ENCODE data around the gene PDGFA. TPM values are rescaled to one million over a fixed set of nuclear protein-coding genes. Genes with fewer than 3 reads are reported as not detected.
A peak's percentile ranks its signal among the peaks of the same experiment; 100 is the strongest.

PDGFA gene
- total RNA-seq, 2 donors from 2014 or later: 175 to 219 TPM

DNA sequence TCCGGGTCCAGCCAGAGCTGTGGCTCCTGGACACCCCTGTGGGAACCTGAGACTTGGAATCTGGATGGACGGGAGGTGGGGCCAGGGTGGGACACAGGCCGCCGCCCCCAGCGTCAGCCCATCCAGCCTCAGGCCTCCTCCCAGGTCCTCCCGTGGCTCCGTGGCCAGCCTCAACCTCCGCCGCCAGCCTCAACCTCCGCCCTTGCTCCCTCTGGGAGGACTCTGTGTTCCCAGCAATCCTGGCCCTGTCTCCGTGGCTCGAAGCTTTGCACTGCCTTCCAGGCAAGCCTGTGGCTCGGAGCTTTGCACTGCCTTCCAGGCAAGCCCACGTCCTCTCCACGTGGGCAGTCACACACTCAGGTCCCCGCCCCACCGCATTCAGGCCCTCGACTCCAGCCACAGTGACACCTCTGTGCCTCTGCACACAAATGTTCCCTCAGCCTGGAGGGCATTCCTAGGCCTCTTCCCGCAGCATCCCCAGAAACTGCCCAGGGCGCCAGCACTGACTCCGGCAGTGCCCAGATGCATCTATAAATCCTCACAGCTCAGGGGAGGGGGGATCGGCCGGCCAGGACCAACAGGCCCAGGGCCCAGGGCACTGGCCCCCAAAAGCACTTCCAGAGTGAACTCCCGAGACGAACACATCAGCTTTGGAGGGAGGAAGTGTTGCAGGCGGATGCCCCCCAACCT is 44.7 kb upstream of the PDGFA start:
- no peak overlapping the region for H3K4me3 ChIP-seq
- no peaks in the 10 kb centered on the region for H3K27me3 ChIP-seq (replicated peaks; ENCODE audit: insufficient read depth)
- no peaks in the 10 kb centered on the region for H3K36me3 ChIP-seq
- peaks cover 15 to 29% of the 10 kb centered on the region in 2 donors for H3K4me1 ChIP-seq (ENCODE audit: control insufficient read depth in 1 of 2, low read depth in 2 of 2)
- TF ChIP-seq CTCF (IDR thresholded peaks at IDR 0.05): no peak
- peak; percentile 29 for ATAC-seq (ENCODE audit: insufficient number of reproducible peaks, low FRiP score, low read depth)
- DNase-seq (ENCODE audit: low spot score): no peak
- H3K9me3 ChIP-seq: no peaks in the 10 kb centered on the region
- peak overlapping the region; percentile 52 to 56 for H3K27ac ChIP-seq

- DNase-seq (ENCODE audit: low spot score): no peak
- no peaks in the 10 kb centered on the region for H3K27me3 ChIP-seq (replicated peaks; ENCODE audit: insufficient read depth)
- H3K4me3 ChIP-seq: no peak overlapping the region
- H3K27ac ChIP-seq: peak overlapping the region; percentile 52 to 56
- H3K4me1 ChIP-seq (ENCODE audit: control insufficient read depth in 1 of 2, low read depth in 2 of 2): peaks cover 10 to 24% of the 10 kb centered on the region in 2 donors
- H3K36me3 ChIP-seq: no peaks in the 10 kb centered on the region
- H3K9me3 ChIP-seq: no peaks in the 10 kb centered on the region
- TF ChIP-seq CTCF (IDR thresholded peaks at IDR 0.05): no peak
- no peak for ATAC-seq (ENCODE audit: insufficient number of reproducible peaks, low FRiP score, low read depth)
These were observed 44.1 kb upstream of the PDGFA start for GRCh38 chr7:563629-564170.

GRCh38 chr7:562789-563628 is 43.4 kb upstream of the PDGFA start:
- TF ChIP-seq CTCF (IDR thresholded peaks at IDR 0.05): no peak
- H3K4me1 ChIP-seq (ENCODE audit: control insufficient read depth in 1 of 2, low read depth in 2 of 2): peaks cover 3 to 24% of the 10 kb centered on the region in 2 donors
- H3K27ac ChIP-seq: no peak overlapping the region
- no peaks in the 10 kb centered on the region for H3K9me3 ChIP-seq
- no peaks in the 10 kb centered on the region for H3K36me3 ChIP-seq
- no peaks in the 10 kb centered on the region for H3K27me3 ChIP-seq (replicated peaks; ENCODE audit: insufficient read depth)
- DNase-seq (ENCODE audit: low spot score): no peak
- H3K4me3 ChIP-seq: no peak overlapping the region
- no peak for ATAC-seq (ENCODE audit: insufficient number of reproducible peaks, low FRiP score, low read depth)

DNA sequence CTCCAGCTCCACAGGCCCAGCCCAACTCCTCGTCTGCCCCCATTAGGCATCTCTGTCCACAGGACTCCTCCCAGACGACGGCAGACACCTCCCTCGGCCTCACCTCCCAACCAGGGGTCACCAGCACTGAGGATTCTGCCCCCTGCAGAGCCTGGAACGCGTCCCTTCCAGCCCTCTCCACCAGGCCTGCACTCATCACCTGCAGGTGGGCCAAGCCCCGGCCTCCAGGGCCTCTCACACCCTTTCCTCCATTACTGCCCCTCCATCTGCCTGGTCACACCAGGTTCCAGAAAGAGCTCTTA is 42.7 kb upstream of the PDGFA start:
- H3K9me3 ChIP-seq: no peaks in the 10 kb centered on the region
- no peak for TF ChIP-seq CTCF (IDR thresholded peaks at IDR 0.05)
- H3K36me3 ChIP-seq: no peaks in the 10 kb centered on the region
- no peak overlapping the region for H3K27ac ChIP-seq
- H3K4me1 ChIP-seq (ENCODE audit: control insufficient read depth in 1 of 2, low read depth in 2 of 2): peaks cover 3 to 28% of the 10 kb centered on the region in 2 donors
- DNase-seq (ENCODE audit: low spot score): no peak
- ATAC-seq (ENCODE audit: insufficient number of reproducible peaks, low FRiP score, low read depth): no peak
- H3K27me3 ChIP-seq (replicated peaks; ENCODE audit: insufficient read depth): no peaks in the 10 kb centered on the region
- no peak overlapping the region for H3K4me3 ChIP-seq

- H3K4me3 ChIP-seq: no peak overlapping the region
- H3K27ac ChIP-seq: no peak overlapping the region
- H3K27me3 ChIP-seq (replicated peaks; ENCODE audit: insufficient read depth): no peaks in the 10 kb centered on the region
- H3K4me1 ChIP-seq (ENCODE audit: control insufficient read depth in 1 of 2, low read depth in 2 of 2): peaks cover 3 to 33% of the 10 kb centered on the region in 2 donors
- no peak for DNase-seq (ENCODE audit: low spot score)
- no peak for TF ChIP-seq CTCF (IDR thresholded peaks at IDR 0.05)
- no peaks in the 10 kb centered on the region for H3K9me3 ChIP-seq
- no peaks in the 10 kb centered on the region for H3K36me3 ChIP-seq
- ATAC-seq (ENCODE audit: insufficient number of reproducible peaks, low FRiP score, low read depth): no peak
These were observed 42.2 kb upstream of the PDGFA start for GRCh38 chr7:561631-562373.
